Fibroblast of skin of right biceps (primary cell): ENCODE results near the gene IGF1R.

ENCODE experiments used
- DNase-seq: peaks from one replicate; pipeline ENCODE4 v3.0.0-alpha.2; 2013

IGF1R gene

DNA sequence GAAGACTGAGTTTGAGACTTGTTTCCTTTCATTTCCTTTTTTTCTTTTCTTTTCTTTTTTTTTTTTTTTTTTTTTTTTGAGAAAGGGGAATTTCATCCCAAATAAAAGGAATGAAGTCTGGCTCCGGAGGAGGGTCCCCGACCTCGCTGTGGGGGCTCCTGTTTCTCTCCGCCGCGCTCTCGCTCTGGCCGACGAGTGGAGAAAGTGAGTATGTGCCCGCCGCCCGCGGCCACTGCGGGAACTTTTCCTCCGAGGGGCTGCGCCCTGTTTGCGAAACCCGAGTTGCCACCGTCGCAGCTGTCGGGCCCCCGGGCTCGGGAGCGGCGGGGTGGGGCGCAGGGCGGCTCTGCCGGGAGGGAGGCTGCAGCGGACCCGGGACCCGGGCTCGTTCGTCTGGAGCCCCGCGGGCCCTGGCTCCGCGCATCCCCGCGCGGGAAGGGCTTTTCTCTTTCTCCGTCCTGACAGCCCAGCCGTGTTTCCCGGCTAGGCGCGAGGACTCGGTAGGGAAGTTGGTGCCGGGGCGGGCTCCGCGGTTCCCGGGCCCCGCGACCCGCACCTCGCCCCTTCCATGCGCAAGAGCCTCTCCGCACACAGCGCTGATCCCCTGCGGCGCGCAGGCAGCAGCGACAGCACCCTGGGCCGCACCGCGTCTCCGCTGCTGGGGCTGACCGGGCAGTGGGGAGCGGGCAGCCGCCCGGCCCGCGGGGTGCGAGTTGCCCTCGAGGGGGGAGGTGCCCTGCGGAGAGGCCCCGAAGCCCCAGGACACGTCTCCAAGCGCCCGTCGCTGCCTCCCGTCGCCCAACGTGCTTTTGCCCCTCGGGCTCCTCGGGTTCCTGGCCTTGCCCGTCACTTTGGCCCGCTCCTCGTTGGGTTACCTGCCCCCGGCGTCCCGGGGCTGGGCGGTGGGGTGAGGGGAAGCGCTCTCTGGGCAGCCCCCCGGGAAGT is 1.4 kb downstream of the IGF1R start:
- DNase-seq, result peak; percentile 38

GRCh38 chr15:98650417-98651035 is 2.2 kb downstream of the IGF1R start:
- DNase-seq, result peak; percentile 61

- peak; percentile 27 for DNase-seq
These were observed 2.7 kb downstream of the IGF1R start for GRCh38 chr15:98651036-98651481.

GRCh38 chr15:98651581-98652220 is 3.4 kb downstream of the IGF1R start:
- peak; percentile 38 for DNase-seq

- peak; percentile 40 for DNase-seq
These were observed 5.3 kb downstream of the IGF1R start for GRCh38 chr15:98653686-98654085.

DNA sequence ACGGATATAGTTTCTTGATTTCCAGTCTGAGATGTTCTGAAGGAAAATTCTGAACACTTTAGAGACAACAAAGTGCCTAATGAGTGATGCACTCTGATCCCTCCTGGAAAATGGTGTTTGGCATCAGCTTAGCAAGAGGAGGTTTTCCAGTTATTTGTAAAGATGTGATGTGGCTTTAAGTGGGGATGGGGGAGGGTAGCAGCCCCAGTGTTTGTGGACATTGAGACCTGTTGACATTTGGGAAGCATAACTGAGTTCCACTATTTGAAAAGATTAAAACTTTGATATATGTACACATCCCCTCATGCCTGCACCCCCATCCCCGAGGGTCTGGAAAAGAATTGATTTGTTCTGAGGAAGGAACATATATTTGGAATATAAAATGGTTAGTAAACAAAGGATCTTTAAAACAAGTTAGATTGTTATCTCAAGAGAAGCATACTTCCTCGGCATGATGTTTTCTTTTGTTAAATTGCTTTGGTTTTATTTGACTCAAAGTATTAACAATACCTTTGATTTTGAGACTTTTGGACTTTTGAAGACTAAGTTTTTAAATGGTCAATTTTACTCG is 6.5 kb downstream of the IGF1R start:
- DNase-seq, result no peak

GRCh38 chr15:98655732-98656131 is 7.4 kb downstream of the IGF1R start:
- DNase-seq, result no peak

DNA sequence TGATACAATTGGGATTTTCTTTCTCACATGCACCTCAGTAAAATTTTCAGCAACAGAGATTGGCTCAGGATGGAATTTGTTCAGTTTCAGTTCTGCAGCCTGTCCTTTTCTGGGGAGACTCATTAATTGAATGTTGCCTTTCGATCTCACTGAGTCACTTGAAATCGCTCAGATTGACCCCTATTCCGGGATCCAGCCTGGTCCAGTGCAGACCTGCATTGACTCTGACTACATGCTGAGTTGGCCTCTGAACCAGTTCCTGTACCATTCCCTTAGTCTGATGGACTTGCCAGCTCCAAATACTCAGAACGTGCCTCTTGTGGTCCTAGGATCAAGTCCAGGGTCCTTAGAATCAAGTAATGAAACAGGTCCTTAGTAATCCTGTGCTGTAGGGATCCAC is 9.4 kb downstream of the IGF1R start:
- DNase-seq, result no peak

DNA sequence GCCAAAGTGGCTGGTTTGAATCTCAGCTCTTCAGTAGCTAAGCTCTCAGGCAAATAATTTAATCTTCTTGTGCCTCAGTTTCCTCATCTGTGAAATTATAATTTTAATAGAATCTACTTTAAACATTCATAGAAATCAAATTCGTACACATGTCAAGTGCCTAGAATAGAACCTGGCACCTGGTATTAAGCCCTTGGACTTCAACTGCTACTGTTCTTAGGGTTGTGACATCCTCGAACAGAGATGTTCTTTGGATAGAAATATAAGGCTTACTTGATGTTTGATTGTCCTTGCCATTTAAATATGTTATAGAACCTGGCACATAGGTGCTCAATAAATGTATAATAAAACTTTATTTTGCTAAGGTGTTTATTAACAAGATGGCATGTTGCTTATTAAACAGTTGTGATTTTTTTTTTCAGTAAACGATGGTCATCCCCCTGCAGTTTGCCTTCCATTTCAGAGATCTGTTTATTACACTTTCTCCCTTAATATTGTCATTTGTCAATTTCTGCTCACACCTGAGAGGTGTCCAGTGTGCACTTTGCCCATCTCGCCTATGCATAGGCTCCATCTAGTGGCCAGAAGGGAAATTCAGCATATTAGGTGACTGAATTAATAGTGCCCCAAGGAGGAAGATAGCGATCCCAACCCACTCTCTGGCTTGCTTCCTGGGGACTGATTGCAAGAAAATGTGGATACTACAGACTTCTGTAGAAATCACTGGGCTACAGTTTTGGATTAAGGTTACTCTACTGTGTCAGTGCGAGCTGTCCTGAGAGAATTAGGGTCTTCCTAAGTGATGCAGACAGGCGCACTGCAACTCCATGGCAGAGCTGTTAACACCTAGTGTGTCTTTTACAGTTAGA is 10.7 kb downstream of the IGF1R start:
- DNase-seq, result peak; percentile 52

DNA sequence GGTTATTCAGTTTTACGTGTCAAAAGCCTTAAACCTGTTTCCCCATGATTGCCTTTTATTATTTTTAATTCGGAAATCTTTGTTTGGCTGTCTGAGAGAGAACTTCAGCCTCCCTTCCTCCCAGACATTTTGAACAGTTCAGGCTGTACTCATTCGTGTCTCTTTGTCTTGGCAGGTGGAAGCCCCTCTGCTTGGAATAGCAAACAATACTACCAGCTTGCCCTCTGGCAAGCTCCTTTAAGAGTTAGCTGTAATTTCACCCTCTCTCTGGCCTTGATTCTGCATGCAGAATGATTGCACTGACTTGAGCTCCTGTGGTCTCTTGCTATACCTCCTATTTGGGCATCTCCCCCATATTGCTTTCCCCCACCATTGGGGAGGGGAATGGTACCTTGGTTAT is 11.7 kb downstream of the IGF1R start:
- DNase-seq, result no peak

GRCh38 chr15:98663045-98663444 is 14.7 kb downstream of the IGF1R start:
- no peak for DNase-seq

GRCh38 chr15:98663606-98664005 is 15.3 kb downstream of the IGF1R start:
- DNase-seq, result no peak

DNA sequence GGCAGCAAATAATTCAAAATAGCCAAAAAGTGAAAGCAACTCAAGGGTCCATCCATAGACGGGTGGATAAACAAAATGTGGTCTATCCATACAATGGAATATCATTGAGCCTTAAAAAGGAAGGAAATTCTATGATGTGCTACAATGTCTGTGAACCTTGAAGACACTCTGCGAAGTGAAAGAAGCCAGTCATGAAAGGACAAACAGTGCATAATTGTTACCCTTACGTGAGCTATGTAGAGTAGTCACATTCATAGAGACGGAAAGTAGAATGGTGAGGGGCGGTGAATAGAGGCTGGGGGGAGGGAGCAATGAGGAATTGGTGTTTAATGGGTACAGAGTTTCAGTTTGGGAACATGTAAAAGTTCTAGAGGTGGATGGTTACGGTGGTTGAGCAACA is 18.1 kb downstream of the IGF1R start:
- no peak for DNase-seq

GRCh38 chr15:98666841-98667240 is 18.5 kb downstream of the IGF1R start:
- DNase-seq, result no peak

DNA sequence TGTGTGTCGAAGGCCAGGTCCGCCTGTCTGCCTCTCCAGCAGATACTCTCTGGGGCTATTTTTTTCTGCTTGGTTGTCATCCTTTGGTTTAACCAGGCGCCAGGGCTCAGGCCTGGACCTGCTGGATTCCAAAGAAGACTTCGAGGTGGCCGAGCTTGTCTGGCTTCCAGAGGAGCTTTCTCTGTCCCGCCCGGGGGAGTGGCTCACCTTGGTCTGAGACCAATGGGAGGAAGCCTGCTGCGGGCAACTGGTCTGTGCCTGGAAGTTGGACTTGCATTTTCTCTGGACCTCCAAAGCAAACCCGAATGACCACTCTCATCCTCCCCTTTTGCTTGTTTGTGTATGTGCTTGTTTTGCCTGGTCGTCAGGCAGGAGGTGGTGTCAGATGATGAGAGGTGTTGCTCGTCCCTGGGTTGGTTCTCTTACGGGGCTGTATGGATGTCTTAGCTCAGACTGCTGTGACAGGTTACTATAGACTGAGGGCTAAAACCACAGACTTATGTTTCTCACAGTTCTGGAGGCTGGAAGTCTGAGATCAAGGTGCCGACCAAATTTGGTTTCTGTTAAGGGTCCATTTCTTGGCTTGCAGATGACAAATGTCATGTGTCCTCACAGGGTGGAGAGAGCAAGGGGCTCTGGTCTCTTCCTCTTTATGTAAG is 19.3 kb downstream of the IGF1R start:
- DNase-seq, result no peak

DNA sequence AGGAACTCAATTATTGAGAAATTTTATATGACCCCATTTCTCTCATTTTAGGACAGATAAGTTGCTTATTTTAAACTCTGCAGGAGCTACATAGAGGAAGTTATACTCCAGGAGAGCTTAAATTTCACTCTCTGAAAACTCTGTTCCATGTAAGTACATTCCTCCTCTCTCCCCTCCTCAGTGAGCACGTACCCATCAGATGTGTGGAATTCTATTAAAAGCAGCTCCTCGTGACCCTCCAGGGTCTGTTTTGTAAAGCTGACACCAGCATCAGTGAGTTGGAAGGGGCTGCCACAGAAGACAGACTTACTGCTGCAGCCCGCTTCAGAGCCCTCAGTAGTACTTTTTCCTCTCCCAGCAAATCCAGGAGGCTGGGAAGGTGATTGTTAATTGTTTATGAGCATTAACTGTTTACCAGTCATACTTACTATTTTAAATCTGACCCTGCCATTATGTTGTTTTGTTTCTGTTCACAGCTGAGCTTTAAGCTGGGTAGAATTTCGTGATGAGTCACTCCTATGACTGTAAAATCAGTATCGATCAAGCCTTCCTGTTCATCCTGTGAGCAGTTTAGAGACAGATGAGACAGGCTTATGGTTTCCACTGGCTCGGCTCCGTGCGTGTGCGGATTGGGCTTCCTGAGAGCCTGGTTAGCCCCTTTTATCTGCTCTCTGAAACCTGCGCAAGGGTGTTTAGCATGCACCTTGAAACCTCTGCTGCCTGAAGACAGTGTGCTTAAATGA is 20.4 kb downstream of the IGF1R start:
- peak; percentile 66 for DNase-seq

GRCh38 chr15:98669638-98670037 is 21.3 kb downstream of the IGF1R start:
- no peak for DNase-seq

DNA sequence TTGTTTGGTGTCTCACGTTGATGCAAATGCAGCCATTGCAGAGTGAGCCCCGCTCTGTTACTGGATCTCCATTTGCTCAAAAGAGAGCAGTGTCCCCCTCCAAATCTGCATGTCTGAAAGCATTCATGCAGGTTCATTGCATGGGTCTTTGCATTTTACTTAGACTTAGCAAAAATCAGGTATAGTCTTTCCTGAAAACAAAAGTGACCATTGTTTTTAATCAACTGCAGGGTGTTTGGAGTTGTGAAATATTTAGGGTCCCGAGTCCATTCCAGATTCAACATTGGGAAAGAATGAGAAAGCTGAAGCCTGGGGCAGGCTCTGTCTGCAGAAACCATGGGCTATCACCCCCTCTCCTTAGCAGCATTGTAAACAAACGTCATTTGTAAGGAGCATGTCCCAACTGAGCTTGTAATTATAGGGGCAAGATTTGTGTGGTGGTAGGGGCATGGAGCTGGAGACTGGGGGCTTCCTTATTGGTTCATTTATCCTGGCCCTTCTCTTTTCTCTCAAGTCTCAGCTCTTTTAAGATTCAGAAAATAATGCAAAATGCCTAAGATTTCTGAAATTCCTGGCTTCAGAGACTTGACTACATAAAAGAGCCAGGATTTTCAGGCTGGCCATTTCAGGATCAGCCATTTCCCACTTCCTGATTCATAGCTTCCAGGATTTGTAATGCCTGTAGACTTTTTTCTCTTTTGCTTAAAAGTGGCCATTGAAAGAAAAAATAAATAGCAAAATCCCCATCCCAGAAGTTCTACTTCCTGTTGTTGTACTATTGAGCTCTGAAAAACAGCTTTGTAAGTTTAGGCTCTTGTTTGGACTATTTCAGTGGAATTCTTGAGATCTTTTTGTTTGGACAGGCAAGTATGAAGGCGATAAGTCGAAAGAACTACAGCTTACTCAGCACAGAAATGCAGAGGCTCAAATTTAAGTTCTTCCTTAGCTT is 23.0 kb downstream of the IGF1R start:
- DNase-seq, result peak; percentile 77

GRCh38 chr15:98673133-98673532 is 24.8 kb downstream of the IGF1R start:
- DNase-seq, result no peak

DNA sequence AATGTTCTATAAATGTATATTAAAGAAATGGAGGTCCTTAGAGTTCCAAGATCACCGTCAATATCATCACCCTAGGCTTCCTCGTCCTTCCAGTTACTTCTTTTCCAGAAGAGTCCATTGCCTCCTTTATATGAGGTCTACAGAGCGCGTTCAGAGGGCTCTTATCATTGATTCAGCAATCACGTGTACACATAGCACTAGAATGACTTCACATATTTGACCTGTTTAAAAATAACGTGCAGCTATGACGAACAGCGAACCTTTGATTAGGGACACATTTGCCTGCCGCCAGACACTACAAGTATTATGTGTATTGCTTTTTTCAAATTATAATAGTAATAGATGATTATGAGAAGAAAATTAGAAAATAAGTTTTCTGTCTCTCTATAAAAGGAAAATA is 26.0 kb downstream of the IGF1R start:
- no peak for DNase-seq
